Esophagus muscularis mucosa (tissue), 4 donors: ENCODE measurements around the gene PAM. TPM values are rescaled to one million over a fixed set of nuclear protein-coding genes. Genes with fewer than 3 reads are reported as not detected.

Experiments
- DNase-seq: peaks from one replicate; pipeline ENCODE4 v3.0.0-alpha.2; 2017; ENCODE audit errors: extremely low spot score
- H3K27ac ChIP-seq, 4 donors: fragments of 200-600 bp; sonication (generic); replicated peaks in 1 of 4; 1 replicate in 3 of 4; 2 replicates in 1 of 4; pipeline ENCODE4 v1.5.1; 2016 to 2019; ENCODE audit warnings: mild to moderate bottlenecking in 1 of 4
- H3K27me3 ChIP-seq, 4 donors: fragments of 200-600 bp; sonication (generic); one replicate each; pipeline versions ENCODE4 v1.5.1 to v1.6.0; 2016 to 2019
- H3K36me3 ChIP-seq, 4 donors: fragments of 200-600 bp; sonication (generic); one replicate each; pipeline ENCODE4 v1.5.1; 2016 to 2019
- H3K4me1 ChIP-seq, 4 donors: fragments of 200-600 bp; sonication (generic); one replicate each; pipeline ENCODE4 v1.5.1; 2016 to 2019
- H3K4me3 ChIP-seq, 4 donors: fragments of 200-600 bp; sonication (generic); 1 replicate in 2 of 4; 2 replicates in 2 of 4; pipeline ENCODE4 v1.5.1; 2016 to 2019; ENCODE audit warnings: mild to moderate bottlenecking in 4 of 4, moderate library complexity in 1 of 4
- H3K9me3 ChIP-seq, 4 donors: fragments of 200-600 bp; sonication (generic); 1 replicate in 3 of 4; 2 replicates in 1 of 4; pipeline ENCODE4 v1.5.1; 2016 to 2019
- CTCF ChIP-seq, 3 experiments: fragments of 200-600 bp in 2 of 3; fragments of 450-650 bp in 1 of 3; sonication (generic) in 2 of 3; IDR thresholded peaks; one replicate each; pipeline ENCODE4 v1.5.1; 2017 to 2019; ENCODE audit warnings: antibody characterized with exemption in 3 of 3, mild to moderate bottlenecking in 2 of 3, moderate library complexity in 1 of 3
- EP300 ChIP-seq: sonication (generic); formaldehyde crosslinking; IDR thresholded peaks from one replicate; pipeline ENCODE4 v1.6.1; 2017; ENCODE audit warnings: antibody characterized with exemption
- POLR2A ChIP-seq: fragments of 450-650 bp; IDR thresholded peaks from one replicate; pipeline ENCODE4 v1.6.1; 2017; ENCODE audit warnings: antibody characterized with exemption, moderate library complexity, mild to moderate bottlenecking, low read depth
- POLR2AphosphoS5 ChIP-seq, 2 donors: sonication (generic); formaldehyde crosslinking; IDR thresholded peaks; one replicate each; pipeline ENCODE4 v1.6.1; 2017; ENCODE audit warnings: antibody characterized with exemption in 2 of 2
- WGBS: methylation state at CpG from one replicate; pipeline ENCODE4 v1.1.5; 2018; 5-methylcytosine and 5-hydroxymethylcytosine counted together
- intact Hi-C: fragments of 100-400 bp; cut with DNase I; formaldehyde crosslinking; loops from one replicate; pipeline ENCODE4 v1.15.1; 2023
- total RNA-seq, 4 donors: library from RNA; depleted of rRNA; stranded (reverse); fragments of >200 nt; gene quantifications; one replicate each; pipeline versions ENCODE4 v1.1.0 to v1.2.1, GENCODE V29; 2016

PAM gene
- total RNA-seq, 4 donors from 2014 or later: 212 to 250 (median 227) TPM

GRCh38 chr5:102731693-102732092 lies 23.4 kb upstream of the PAM start:
- Histone ChIP-seq H3K4me3 (no peak overlapping the region), H3K27me3 (no peaks in the 10 kb centered on the region), H3K27ac (no peak overlapping the region), H3K9me3 (no peaks in the 10 kb centered on the region), H3K4me1 (no peaks in the 10 kb centered on the region), H3K36me3 (no peaks in the 10 kb centered on the region)
- WGBS: 96% methylated on average over 1 of the region's 1 CpG
- DNase-seq: no peak
- TF ChIP-seq POLR2A: no peak
- no peak for TF ChIP-seq CTCF (IDR thresholded peaks at IDR 0.05)
- TF ChIP-seq POLR2AphosphoS5 (IDR thresholded peaks at IDR 0.05): no peak
- no peak for TF ChIP-seq EP300
- intact Hi-C loops: no loop called here

- TF ChIP-seq CTCF (IDR thresholded peaks at IDR 0.05) (no peak), POLR2AphosphoS5 (IDR thresholded peaks at IDR 0.05) (no peak), EP300 (no peak), POLR2A (no peak)
- 90% methylated on average over 5 of the region's 5 CpGs for WGBS
- H3K9me3 ChIP-seq: no peaks in the 10 kb centered on the region
Observed at GRCh38 chr5:102733534-102733933, 21.6 kb upstream of the PAM start.

GRCh38 chr5:102737161-102737560 lies 17.9 kb upstream of the PAM start:
- Histone ChIP-seq H3K36me3 (no peaks in the 10 kb centered on the region), H3K9me3 (no peaks in the 10 kb centered on the region), H3K4me3 (no peak overlapping the region), H3K4me1 (no peaks in the 10 kb centered on the region), H3K27me3 (no peaks in the 10 kb centered on the region), H3K27ac (no peak overlapping the region)
- TF ChIP-seq CTCF (IDR thresholded peaks at IDR 0.05) (no peak), EP300 (no peak), POLR2AphosphoS5 (IDR thresholded peaks at IDR 0.05) (no peak), POLR2A (no peak)
- intact Hi-C loops: no loop called here
- DNase-seq: no peak
- WGBS: 74% methylated on average over 1 of the region's 1 CpG

More at GRCh38 chr5:102733534-102733933, 21.6 kb upstream of the PAM start:
- H3K36me3 ChIP-seq: no peaks in the 10 kb centered on the region
- H3K27me3 ChIP-seq: no peaks in the 10 kb centered on the region
- H3K4me1 ChIP-seq: no peaks in the 10 kb centered on the region
- no peak overlapping the region for H3K4me3 ChIP-seq
- DNase-seq: no peak
- intact Hi-C loops: no loop called here
- no peak overlapping the region for H3K27ac ChIP-seq

GRCh38 chr5:102737805-102738469 lies 17.2 kb upstream of the PAM start:
- H3K4me3 ChIP-seq: no peak overlapping the region
- H3K36me3 ChIP-seq: no peaks in the 10 kb centered on the region
- H3K27me3 ChIP-seq: no peaks in the 10 kb centered on the region
- H3K27ac ChIP-seq: no peak overlapping the region
- no peak for TF ChIP-seq POLR2AphosphoS5 (IDR thresholded peaks at IDR 0.05)
- TF ChIP-seq EP300: no peak
- no peak for TF ChIP-seq POLR2A
- TF ChIP-seq CTCF (IDR thresholded peaks at IDR 0.05): no peak
- whole genome bisulfite sequencing: 48% methylated on average over 7 of the region's 7 CpGs
- H3K9me3 ChIP-seq: no peaks in the 10 kb centered on the region
- intact Hi-C loops: no loop called here
- DNase-seq: no peak
- H3K4me1 ChIP-seq: no peaks in the 10 kb centered on the region

- Histone ChIP-seq H3K27me3 (no peaks in the 10 kb centered on the region), H3K4me1 (no peaks in the 10 kb centered on the region), H3K36me3 (no peaks in the 10 kb centered on the region), H3K9me3 (no peaks in the 10 kb centered on the region), H3K4me3 (no peak overlapping the region), H3K27ac (no peak overlapping the region)
- WGBS: 73% methylated on average over 2 of the region's 2 CpGs
- DNase-seq: no peak
- intact Hi-C loops: no loop called here
- no peak for TF ChIP-seq POLR2A
- TF ChIP-seq EP300: no peak
- TF ChIP-seq CTCF (IDR thresholded peaks at IDR 0.05): no peak
- TF ChIP-seq POLR2AphosphoS5 (IDR thresholded peaks at IDR 0.05): no peak
Observed at GRCh38 chr5:102740515-102740914, 14.6 kb upstream of the PAM start.
